HL-60/S4 (cell line): ENCODE data around the gene ZNF283.
"Not testable (repeated sequence)": the region's sequence is repeated elsewhere in the genome, so short reads cannot be mapped to it uniquely, and the experiment has no call there.

ENCODE experiments used
- in situ Hi-C: fragments of 300-500 bp; cut with MboI; formaldehyde crosslinking; loops from 2 replicates; pipeline ENCODE4 v1.14.3; 2022; ENCODE audit warnings: low sequenced_read_pairs

ZNF283 gene

DNA sequence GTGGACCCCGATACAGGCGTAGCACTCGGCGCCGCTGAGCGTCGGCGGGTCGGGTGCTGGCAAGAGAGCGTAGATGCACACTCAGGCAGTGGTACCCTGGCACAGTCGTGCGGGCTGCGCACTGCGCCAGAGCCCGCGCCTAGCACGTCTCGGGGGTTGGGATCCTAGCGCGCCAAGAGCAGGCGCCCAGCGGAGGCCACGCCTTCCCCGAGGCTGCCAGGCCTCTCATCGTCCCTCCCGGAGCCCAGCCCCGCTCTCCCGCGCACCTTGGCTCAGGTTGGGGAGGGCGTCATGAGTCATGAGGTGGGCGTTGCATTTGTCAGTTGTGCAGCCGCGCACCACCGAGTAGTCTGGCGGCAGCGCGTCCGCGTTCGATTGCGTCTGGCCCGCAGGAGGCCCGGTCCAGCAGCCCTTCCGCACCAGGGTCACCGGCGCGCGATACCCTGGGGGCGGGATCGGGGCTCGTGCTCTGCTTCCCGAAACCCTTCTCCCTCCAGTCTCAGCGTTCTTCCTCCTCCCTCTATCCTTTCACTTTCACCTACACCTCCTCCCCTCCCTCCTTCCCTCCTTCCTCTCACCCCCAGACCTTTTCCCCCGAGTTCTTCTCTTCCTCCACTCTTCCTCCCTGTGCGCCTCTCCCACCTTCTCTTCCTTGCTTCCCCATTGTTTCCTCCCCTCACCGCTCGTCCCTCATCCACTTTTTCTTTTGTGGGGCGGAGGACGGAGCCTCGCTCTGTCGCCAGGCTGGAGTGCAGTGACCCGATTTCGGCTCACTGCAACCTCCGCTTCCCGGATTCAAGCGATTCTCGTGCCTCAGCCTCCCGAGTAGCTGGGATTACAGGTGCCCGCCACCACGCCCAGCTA lies 28.3 kb upstream of the ZNF283 start:
- in situ Hi-C loops = no loop called here

GRCh38 chr19:43799502-43800142 lies 27.5 kb upstream of the ZNF283 start:
- in situ Hi-C loops = loop anchor here (10.0 kb wide), 1 partner anchor 365 kb away; no protein-coding TSS in a partner anchor

DNA sequence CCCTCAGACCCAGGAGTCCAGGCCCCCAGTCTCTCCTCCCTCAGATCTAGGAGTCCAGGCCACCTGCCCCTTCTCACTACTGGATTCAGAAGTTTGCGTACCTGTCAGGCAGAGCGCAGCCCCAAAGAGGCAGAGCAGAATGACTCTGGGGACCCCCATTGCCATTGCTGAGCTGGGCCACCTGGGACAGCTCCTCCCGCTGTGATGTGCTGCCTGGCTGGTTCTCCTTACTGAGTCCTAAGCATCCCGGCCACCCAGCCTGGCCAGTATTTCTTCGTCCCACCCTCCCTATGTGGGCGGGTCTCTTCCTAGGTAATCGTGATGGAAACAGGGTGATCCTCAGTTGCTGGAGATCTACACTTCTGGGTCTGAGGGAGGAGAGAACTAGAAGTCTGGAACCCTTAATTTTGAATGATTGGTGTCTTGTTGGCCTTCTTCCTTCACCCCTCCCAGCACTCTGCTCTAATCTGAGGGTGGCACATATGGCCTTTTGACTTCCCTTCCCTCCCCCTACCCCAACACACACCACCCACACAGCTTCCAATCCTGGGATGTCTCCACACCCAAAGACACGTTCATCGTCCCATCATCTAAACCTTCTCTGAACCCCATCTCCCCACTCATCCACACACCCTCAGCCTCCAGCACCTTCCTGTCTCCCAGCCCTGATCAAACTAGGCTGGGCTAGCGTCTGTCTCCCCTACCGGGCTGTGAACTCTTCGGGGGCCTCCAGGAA lies 24.7 kb upstream of the ZNF283 start, which contains the start of gene LYPD5:
TSS of gene LYPD5 (minus strand) at position 232 of the 736 bp plus-strand sequence. CDS start at position 165, 67 bp downstream.
- in situ Hi-C loops = loop anchor here (10.0 kb wide), 1 partner anchor 368 kb away; no protein-coding TSS in a partner anchor

DNA sequence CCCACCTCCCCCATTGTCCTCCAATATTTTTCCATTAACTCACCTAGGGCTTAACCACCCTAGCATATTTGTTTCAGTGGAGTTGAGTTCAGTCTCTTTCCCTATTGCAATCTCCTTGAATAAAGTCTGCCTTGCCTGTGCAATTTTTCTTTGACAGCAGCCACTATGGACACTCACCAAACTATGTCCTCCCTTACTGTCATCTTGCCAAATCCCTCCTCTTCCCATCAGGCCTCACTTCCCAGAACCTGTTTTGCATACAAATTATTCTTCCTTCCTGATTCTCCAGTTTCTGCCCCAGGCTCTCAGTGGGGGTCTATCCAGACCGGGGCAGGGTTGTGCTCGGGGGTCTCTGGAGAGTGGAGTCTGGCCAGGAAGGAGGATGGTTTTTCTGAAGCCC lies 22.7 kb upstream of the ZNF283 start:
- in situ Hi-C loops = loop anchor here (10.0 kb wide), 1 partner anchor 370 kb away; no protein-coding TSS in a partner anchor

GRCh38 chr19:43806401-43806800 lies 20.7 kb upstream of the ZNF283 start:
- in situ Hi-C loops = loop anchor here (10.0 kb wide), 1 partner anchor 372 kb away; no protein-coding TSS in a partner anchor

GRCh38 chr19:43806848-43807247 lies 20.3 kb upstream of the ZNF283 start:
- in situ Hi-C loops = loop anchor here (10.0 kb wide), 1 partner anchor 372 kb away; no protein-coding TSS in a partner anchor

GRCh38 chr19:43807651-43808050 lies 19.5 kb upstream of the ZNF283 start:
- in situ Hi-C loops = loop anchor here (10.0 kb wide), 1 partner anchor 373 kb away; no protein-coding TSS in a partner anchor

DNA sequence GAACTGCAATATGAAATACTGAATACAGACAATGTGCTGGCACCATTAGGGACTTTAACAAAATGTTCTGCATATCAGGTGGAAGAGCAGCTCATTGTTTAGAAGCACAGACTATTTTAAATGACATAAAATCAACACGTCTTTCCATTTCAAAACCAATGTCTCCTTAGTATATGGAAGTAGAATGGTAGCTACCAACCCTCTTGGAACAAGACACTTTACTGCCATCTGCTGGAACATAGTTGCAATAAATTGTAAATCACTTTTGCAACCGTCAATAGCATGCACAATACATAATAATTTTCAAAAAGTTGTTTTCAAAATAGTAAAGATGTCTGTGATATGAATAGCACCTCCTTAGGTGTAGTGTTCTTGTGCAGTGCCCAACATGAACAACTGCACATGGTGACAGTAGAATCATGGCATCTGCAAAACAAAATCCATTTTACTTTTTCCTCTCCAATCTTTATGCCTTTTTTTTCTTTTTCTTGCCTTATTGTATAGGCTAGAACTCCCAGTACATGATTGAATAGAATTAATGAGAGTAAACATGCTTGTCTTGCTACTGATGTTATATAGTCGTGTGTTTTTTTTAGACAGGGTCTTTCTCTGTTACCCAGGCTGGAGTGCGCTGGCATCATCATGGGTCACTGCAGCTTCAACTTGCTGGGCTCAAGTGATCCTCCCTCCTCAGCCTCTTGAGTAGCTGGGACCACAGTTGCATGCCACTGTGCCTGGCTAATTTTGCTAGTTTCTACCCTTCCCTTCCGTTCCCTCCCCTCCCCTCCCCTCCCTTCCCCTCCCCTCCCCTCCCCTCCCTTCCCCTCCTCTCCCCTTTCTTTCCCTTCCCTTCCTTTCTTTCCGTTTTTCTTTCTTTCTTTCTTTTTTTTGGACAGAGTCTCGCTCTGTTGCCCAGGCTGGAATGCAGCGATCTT lies 17.1 kb upstream of the ZNF283 start:
- in situ Hi-C loops = loop anchor here (10.0 kb wide), 1 partner anchor 375 kb away; no protein-coding TSS in a partner anchor

- in situ Hi-C loops = no loop called here
Measured at GRCh38 chr19:43811837-43812236, 15.3 kb upstream of the ZNF283 start.

DNA sequence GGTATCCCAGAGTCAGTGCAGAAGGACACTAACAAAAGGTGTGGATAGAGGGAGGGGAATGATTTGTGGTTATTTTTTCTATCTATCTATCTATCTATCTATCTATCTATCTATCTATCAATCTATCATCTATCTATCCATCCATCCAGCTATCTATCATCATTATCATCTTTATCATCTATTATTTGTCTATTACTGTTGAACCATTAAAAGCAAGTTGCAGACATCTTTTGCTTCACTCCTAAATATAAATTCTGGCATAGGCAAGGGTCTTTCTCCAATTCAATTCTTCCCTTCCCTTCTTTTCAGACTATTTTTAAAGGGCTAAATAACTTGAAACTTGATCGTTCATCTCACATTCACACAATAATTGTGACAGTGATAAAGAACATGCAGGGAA lies 14.9 kb upstream of the ZNF283 start:
- in situ Hi-C loops = no loop called here

- in situ Hi-C loops = no loop called here
Measured at GRCh38 chr19:43812688-43813087, 14.4 kb upstream of the ZNF283 start.

GRCh38 chr19:43814663-43815352 lies 12.3 kb upstream of the ZNF283 start:
- in situ Hi-C loops = no loop called here

DNA sequence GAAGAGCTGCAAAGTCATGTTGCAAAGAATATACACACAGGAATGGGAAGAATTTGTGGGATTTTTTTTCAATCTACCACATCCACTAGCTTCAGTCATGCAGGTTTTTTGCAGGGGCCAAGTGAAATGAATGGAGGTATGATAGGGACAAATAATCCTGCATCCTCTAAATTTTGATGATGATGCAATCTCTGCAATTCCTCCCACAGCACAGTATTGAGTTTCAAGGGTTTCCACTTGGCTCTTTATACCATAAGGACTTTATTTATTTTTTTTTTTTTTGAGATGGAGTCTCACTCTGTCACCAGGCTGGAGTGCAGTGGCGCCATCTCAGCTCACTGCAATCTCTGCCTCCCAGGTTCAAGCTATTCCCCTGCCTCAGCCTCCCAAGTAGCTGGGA lies 9.7 kb upstream of the ZNF283 start:
- in situ Hi-C loops = not testable (repeated sequence)

GRCh38 chr19:43818500-43818899 lies 8.6 kb upstream of the ZNF283 start:
- in situ Hi-C loops = no loop called here

GRCh38 chr19:43820098-43820883 lies 6.8 kb upstream of the ZNF283 start:
- in situ Hi-C loops = no loop called here

DNA sequence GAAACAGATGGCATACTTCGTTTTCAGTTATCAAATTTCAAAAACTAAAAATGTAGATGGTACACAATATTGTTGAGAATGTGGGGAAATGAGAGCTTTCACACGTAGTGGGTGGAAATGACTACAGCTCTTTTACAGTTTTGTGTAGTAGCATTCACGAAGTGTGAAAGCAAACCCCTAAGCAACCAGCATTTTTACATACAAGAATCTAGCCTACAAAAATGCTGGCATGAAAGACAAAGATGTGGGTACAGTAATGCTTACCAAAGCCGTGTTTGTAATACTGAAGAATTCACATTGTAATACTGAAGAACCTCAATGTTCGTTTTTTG lies 6.3 kb upstream of the ZNF283 start:
- in situ Hi-C loops = no loop called here

DNA sequence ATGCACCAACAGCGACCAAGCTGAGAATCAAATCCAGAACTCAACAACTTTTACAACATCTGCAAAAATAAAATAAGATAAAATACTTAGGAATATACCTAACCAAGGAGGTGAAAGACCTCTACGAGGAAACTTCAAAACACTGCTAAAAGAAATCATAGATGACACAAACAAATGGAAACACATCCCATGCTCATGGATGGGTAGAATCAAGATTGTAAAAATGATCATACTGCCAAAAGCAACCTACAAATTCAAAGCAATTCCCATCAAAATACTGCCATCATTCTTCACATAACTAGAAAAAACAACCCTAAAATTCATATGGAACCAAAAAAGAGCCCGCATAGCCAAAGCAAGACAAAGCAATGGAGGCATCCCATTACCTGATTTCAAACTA lies 3.3 kb upstream of the ZNF283 start:
- in situ Hi-C loops = not testable (repeated sequence)

- in situ Hi-C loops = not testable (repeated sequence)
Measured at GRCh38 chr19:43824572-43824971, 2.5 kb upstream of the ZNF283 start.

GRCh38 chr19:43839139-43839538 lies 12.0 kb downstream of the ZNF283 start:
- in situ Hi-C loops = no loop called here
